ENCODE measurements around the gene ACBD3.

ACBD3 gene

DNA sequence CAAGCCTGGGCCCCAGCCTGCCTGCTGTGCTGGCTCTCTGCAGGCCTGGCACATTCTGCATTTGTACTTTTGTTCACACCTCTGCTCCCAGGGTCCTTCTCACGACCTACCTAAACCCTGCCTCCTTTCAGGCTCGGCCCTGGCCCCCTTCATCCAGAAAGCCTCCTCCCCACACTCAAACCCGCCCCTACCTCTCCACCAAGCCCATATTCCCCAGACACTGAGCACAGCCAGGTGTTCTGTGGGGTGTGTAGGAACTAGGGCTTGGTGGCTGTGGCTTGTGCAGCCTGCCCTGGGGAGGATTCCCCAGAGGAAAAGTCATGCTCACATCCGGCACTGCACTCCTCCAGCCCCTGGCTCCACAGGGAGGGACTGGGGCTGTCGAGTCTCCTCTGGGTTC, 28.7 kb upstream of the ACBD3 start:
- no peak overlapping the region for H3K4me3 ChIP-seq (ENCODE audit: low read depth, low read length)
- no peaks in the 10 kb centered on the region for H3K36me3 ChIP-seq (replicated peaks)
- DNase-seq, result no peak
- in situ Hi-C loops (cut with HindIII; ENCODE audit: low pct_ligation_motif_present, low sequenced_read_pairs), result no loop called here
- no peaks in the 10 kb centered on the region for H3K27me3 ChIP-seq (replicated peaks)
- TF ChIP-seq, protein P1, sequence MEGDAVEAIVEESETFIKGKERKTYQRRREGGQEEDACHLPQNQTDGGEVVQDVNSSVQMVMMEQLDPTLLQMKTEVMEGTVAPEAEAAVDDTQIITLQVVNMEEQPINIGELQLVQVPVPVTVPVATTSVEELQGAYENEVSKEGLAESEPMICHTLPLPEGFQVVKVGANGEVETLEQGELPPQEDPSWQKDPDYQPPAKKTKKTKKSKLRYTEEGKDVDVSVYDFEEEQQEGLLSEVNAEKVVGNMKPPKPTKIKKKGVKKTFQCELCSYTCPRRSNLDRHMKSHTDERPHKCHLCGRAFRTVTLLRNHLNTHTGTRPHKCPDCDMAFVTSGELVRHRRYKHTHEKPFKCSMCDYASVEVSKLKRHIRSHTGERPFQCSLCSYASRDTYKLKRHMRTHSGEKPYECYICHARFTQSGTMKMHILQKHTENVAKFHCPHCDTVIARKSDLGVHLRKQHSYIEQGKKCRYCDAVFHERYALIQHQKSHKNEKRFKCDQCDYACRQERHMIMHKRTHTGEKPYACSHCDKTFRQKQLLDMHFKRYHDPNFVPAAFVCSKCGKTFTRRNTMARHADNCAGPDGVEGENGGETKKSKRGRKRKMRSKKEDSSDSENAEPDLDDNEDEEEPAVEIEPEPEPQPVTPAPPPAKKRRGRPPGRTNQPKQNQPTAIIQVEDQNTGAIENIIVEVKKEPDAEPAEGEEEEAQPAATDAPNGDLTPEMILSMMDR (IDR thresholded peaks at IDR 0.05; ENCODE audit: low read depth, low read length, missing control alignments), result no peak
- no peak overlapping the region for H3K27ac ChIP-seq

DNA sequence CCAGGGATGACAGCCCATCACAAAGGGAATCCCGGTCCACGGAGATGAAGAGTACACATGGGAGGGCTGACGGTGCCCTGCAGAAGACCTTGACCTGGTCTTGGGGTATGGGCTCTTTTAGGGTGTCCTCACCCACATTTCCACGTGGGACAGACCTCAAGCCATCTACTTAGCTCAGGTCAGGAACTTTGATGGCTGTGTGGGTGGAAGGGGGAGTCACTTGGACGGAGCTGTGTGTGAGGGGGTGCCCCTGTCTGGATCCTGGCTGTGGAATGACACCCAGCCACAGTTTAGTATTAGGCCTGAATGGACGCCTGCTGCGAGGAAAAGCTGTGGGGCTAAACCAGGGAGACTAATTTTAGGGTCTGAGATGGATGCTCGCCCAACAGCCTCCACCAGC, 26.0 kb upstream of the ACBD3 start:
- Histone ChIP-seq H3K36me3 (replicated peaks) (no peaks in the 10 kb centered on the region), H3K27me3 (replicated peaks) (no peaks in the 10 kb centered on the region), H3K4me3 (ENCODE audit: low read depth, low read length) (no peak overlapping the region), H3K27ac (no peak overlapping the region)
- no peak for DNase-seq
- in situ Hi-C loops (cut with HindIII; ENCODE audit: low pct_ligation_motif_present, low sequenced_read_pairs), result no loop called here
- TF ChIP-seq, protein P1 (IDR thresholded peaks at IDR 0.05; ENCODE audit: low read depth, low read length, missing control alignments), result no peak

GRCh38 chr1:226211181-226211821, 24.8 kb upstream of the ACBD3 start:
- Histone ChIP-seq H3K27ac (no peak overlapping the region), H3K36me3 (replicated peaks) (no peaks in the 10 kb centered on the region), H3K27me3 (replicated peaks) (no peaks in the 10 kb centered on the region), H3K4me3 (ENCODE audit: low read depth, low read length) (no peak overlapping the region)
- TF ChIP-seq, protein P1 (IDR thresholded peaks at IDR 0.05; ENCODE audit: low read depth, low read length, missing control alignments), result no peak
- in situ Hi-C loops (cut with HindIII; ENCODE audit: low pct_ligation_motif_present, low sequenced_read_pairs), result no loop called here
- DNase-seq, result no peak

DNA sequence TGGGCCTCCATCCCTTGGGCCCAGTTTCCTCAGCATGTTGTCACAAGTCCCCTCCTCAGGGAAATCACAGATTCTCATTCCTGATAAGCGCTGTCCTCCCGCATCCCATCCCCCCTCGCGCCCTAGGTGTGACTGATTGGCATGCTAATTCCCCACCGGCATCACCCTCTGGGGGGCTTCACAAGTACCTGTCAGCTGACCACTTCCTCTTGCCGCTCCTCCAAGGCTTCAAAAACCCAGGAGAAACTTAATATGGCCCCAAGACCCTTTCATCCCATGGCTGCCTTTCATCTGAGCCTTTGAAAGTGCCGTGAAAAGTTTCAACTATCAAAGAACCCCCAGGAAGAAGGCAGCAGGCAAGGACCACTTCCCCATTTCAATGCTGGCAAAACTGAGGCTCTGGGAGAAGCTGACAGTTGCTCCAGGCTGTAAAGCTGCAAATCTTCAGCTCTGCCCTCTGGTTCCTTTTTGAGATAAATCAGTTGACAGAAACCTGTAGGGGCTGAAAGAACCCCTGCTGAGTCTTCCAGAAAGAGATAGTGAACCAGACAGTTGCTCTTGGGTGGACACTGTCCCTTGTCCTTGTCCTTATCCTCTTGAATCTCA, 24.1 kb upstream of the ACBD3 start:
- no peak for DNase-seq

DNA sequence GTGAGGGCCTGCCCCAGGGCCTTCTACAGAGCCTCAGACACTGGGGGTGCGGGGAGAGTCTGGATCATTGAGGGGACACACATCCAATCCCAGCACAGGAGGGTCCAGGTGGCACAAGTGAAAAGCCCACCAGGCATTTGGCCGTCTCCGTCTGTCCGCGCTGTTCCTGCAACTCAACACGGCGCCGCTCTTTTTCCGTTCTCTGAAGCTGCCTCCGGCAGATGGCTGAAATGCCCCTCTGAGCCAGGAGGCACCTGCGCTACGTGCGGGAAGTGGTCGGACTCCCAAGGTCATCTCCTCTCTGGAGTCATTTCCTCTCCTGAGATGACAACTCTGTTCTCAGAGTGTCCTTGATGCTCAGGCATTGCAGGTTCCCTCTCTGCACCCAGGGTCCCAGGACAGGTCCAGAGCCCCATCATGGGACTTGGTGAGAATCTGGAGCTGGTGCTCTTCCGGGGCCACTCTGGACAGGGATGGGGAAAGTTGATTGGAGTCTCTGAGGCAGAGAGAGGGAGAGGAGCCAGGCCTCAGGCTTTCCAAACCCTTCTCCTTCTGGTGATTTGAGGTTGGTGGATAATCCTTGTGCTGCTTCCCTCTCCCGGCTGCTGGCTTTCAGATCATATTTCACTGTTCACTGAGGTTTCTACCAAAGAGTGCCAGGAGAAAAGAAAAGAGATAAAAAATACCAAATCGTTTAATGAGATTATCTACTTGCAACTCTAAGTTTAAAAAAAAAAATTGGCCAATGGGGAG, 22.9 kb upstream of the ACBD3 start:
- H3K4me3 ChIP-seq (ENCODE audit: low read depth, low read length), result no peak overlapping the region
- H3K27ac ChIP-seq, result no peak overlapping the region
- no peaks in the 10 kb centered on the region for H3K27me3 ChIP-seq (replicated peaks)
- in situ Hi-C loops (cut with HindIII; ENCODE audit: low pct_ligation_motif_present, low sequenced_read_pairs), result no loop called here
- H3K36me3 ChIP-seq (replicated peaks), result no peaks in the 10 kb centered on the region
- TF ChIP-seq, protein P1 (IDR thresholded peaks at IDR 0.05; ENCODE audit: low read depth, low read length, missing control alignments), result no peak
- DNase-seq, result no peak

More for the DNA sequence above, 24.1 kb upstream of the ACBD3 start:
- TF ChIP-seq, protein P1 (IDR thresholded peaks at IDR 0.05; ENCODE audit: low read depth, low read length, missing control alignments), result no peak
- H3K27ac ChIP-seq, result no peak overlapping the region
- H3K27me3 ChIP-seq (replicated peaks), result no peaks in the 10 kb centered on the region
- no peaks in the 10 kb centered on the region for H3K36me3 ChIP-seq (replicated peaks)
- in situ Hi-C loops (cut with HindIII; ENCODE audit: low pct_ligation_motif_present, low sequenced_read_pairs), result no loop called here
- no peak overlapping the region for H3K4me3 ChIP-seq (ENCODE audit: low read depth, low read length)
